Measurements from ENCODE around the gene OPN4.

GRCh38 chr10:86711513-86712316, 57.4 kb downstream of the OPN4 start:
- TF ChIP-seq CTCF (IDR thresholded peaks at IDR 0.05; ENCODE audit: low read depth, low read length) (no peak), POLR2A (IDR thresholded peaks at IDR 0.05; ENCODE audit: extremely low read depth, insufficient read length) (no peak), MAX (IDR thresholded peaks at IDR 0.05; ENCODE audit: low read depth, low read length) (0 out of 2 replicates have a peak, but pooled peaks have one; percentile 1)
